NCI-H187 treated with DMSO at 0.1 percent for 48 hours (cell line): ENCODE measurements around the gene JPH2.

ENCODE experiments used
- DNase-seq: peaks from one replicate; lab custom pipeline; 2025; lab: John Stamatoyannopoulos, UW

JPH2 gene

GRCh38 chr20:44125332-44126127 lies 61.5 kb downstream of the JPH2 start:
- DNase-seq, result no peak

- no peak for DNase-seq
Measured at GRCh38 chr20:44123874-44124535, 63.0 kb downstream of the JPH2 start.

DNA sequence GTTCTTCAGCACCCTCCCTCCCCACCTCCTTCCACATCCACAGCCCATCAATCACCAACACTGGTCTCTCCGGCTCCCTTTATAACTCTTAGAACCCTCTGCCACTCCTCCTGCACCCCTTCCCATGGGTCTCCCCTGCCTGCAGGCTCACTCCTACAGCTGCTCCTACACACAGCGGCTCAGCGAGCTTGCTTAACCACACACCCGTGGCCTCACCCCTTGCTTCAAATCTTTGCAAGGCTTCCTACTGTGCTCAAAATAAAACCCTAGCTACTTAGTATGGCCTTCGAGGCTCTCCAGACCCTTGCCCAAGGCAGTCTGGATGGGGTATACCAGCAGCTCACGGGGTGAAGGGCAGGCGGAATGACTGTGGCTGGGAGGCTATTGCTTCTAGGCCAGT lies 63.7 kb downstream of the JPH2 start:
- no peak for DNase-seq

DNA sequence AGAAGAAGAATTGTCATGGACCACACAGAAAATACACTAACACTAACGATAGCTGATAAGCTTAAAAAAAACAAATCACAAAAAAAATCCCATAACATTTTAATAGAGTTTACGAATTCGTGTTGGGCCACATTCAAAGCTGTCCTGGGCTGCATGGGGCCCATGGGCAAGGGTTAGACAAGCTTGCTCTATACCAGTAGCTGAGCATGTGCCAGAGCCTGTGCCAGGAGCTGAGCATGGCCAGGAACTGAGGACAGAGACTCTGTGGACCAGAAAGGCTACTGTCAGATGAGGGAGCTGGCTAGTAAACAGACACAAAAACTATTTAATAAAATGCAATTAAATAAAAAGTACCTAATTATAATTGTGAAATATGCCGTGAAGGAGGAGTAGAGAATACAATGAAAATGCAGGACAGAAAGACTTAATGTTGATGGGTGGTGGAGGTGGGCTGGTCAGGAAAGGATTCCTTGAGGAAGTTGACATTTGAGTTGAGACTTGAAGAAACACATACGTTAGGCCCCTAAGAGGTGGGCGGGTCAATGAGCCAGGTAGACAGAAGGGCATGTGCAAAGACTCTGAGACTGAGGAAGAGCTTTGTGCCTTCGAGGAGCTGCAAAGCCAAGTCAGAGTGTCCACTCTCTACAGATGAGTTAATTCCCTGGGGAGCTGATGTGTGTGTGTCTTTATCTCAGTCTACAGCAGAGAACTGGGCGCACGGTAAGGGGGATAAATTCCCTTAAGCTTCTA lies 66.1 kb downstream of the JPH2 start:
- no peak for DNase-seq

GRCh38 chr20:44118185-44119033 lies 68.6 kb downstream of the JPH2 start:
- DNase-seq, result no peak

DNA sequence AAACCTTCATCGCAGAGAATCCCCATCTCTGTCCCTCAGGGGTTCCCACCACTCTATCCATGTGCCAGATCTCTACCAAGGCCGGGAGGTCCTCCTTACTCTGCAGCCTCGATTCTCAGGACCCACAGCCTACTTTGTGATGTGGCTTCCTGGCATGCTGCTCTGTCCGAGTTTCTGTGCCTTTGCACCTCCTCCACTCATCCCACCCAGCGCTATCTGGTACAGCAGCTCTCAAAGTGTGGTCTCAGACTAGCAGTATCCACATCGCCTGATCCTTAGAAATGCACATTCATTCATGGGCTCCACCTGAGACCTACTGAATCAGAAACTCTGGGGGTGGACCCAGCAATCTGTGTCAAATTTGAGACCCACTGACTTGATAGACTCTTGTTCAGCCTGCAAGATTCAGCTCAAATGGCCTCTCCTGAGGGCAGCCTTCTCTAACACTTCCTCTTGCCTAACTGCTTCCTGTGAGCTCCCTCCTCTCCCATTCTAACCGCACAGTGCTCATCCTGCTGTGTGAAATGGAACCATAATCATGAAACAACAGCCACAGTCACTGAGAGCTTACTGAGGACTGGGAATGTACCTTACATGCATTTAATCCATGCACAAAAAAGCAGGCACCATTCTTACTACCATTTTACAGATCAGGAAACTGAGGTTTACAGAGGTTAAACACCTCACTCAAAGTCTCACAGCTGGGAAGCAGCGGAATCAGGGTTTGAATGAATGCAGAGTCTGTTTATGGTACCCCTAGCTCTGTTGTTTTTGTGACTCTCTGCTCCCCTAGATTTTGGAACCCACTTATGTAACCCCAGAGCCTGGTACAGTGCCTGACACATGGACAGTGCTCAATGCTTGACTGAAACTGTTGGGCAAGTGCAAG lies 69.4 kb downstream of the JPH2 start:
- no peak for DNase-seq

DNA sequence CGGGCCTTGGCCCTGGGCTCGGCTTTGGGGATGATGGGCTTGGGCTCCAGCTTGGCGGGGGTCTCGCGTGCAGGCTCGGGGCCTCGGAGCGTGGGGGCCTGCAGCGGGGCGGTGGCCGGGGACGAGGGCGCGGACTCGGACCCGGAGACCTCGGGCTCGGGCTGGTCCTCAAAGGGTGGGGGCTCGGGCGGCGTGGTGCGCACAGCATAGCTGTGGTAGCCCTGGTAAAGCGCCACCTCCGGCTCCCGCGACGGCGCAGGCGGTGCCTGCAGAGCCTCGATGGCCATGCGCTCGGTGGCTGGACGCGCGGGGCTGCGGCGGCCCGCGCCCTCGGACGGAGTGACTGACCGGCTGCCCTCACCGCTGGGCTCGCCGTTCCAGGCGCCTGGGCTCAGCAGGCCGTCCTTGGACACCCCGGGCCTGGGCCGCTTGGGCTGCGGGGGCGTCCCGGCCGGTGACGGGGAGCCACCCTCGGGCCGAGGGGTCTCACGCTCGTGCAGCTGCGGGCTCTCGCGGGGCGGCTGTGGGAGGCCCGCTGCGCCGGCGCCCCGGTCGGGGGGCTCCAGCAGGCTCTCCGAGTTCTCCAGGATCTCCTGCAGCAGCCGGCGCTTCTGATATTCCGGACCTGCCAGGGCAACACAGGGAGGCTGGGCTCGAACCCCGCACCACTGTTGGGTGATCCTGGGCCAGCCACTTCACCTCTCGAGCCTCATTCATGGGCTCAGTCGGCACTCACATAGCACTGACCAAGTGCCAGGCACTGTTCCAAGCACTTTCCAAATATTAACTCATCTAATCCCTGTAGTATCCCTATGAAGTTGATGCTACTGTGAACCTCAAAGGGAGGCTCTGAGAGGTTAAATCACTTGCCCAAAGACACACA lies 71.0 kb downstream of the JPH2 start:
- no peak for DNase-seq

DNA sequence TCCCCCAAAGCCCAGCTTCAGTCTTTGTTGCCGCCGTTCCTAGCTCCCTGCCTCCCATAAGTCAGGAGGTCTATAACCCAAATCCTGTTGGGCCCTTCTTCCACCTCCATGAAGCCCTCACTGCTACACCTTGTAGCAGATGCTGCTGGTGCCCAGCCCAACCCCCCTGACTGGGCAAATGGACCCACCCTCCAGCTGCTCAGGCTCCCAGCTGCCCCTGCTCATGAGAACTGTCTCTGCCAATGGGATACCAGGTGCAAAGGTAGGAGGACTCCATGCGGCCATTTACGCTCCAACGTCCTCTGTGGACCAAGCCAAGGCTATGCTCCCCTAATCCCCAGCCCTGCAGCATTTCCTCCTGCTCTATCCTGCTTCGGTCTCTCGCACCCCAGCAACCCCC lies 71.8 kb downstream of the JPH2 start:
- no peak for DNase-seq

GRCh38 chr20:44113618-44114376 lies 73.2 kb downstream of the JPH2 start:
- no peak for DNase-seq

GRCh38 chr20:44112889-44113617 lies 73.9 kb downstream of the JPH2 start:
- DNase-seq, result no peak

DNA sequence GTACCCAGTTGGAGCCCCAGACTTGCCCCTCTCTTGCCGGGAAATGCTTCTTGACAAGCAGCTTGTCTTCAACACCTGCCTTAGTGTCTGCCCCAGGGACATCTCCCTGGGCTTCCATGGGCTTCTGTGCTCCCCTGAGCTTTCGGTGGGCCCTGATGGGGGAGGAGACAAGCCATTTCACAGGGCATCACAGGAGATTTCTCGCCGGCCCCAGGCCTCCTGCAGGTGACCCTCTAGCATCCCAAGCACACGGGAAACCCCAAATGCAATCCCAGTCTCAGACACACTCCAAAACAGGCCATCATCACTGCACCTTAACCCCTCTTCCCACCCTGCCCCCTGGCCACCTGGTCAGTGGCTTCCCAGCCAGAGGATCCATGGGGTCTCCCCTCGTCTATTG lies 74.5 kb downstream of the JPH2 start:
- DNase-seq, result no peak

- no peak for DNase-seq
Measured at GRCh38 chr20:44111712-44112335, 75.2 kb downstream of the JPH2 start.

GRCh38 chr20:44110816-44111568 lies 76.0 kb downstream of the JPH2 start:
- no peak for DNase-seq

DNA sequence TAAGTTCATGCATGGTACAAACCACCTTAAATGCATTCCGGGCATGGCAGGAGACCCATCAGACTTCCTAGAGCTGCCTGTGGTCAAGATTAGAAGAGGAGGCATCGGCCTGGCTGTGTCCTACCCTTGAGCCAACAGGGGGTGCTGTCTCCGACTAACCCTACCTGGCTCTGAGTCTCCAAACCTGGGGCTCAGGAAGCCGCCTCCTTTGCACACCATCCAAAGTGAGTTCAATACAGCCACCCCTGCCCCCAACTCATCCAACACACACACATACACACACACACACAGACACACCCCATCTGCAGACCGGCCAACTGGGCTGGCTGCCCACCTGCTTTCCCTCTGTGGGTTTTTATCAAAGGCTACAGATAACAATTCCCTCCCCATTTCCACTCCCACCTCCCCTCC lies 77.0 kb downstream of the JPH2 start:
- no peak for DNase-seq

- no peak for DNase-seq
Measured at GRCh38 chr20:44106615-44107014, 80.4 kb downstream of the JPH2 start.

GRCh38 chr20:44104798-44105517 lies 82.0 kb downstream of the JPH2 start:
- no peak for DNase-seq

DNA sequence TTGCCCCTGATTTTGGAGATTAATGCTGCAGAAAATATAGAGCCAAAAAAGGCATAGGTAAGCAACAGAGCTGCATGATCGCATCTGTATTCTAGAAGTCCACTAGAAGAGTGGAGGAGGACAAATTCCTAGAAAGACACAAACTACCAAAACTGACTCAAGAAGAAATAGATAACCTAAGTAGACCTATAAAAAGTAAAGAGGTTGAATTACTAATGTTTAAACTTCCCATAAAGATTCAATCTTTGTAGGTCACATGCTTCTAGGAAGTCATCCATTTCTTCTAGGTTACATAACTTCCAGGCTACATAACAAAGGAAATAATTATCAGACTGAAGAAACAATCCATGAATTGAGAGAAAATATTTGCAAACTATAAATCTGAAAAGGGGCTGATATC lies 84.4 kb downstream of the JPH2 start:
- DNase-seq, result no peak
